DOHH2 (cell line): ENCODE data around the gene PCBD1.

ENCODE experiments used
- CTCF ChIP-seq: fragments of 200-600 bp; sonication (generic); IDR thresholded peaks from one replicate; pipeline ENCODE4 v1.5.1; 2014; ENCODE audit warnings: antibody characterized with exemption, mild to moderate bottlenecking, low read depth, low read length; ENCODE audit not compliant: poor library complexity, severe bottlenecking
- EZH2phosphoT487 ChIP-seq: fragments of 200-600 bp; sonication (generic); IDR thresholded peaks from 2 replicates; pipeline ENCODE4 v1.6.1; 2017; ENCODE audit warnings: borderline replicate concordance, mild to moderate bottlenecking, antibody characterized with exemption, low read length, moderate library complexity, mixed read lengths

GRCh38 chr10:70849582-70850016, 38.8 kb downstream of the PCBD1 start:
- TF ChIP-seq EZH2phosphoT487: no peak
- no peak for TF ChIP-seq CTCF
